ENCODE results near the gene DNALI1.

DNALI1 gene

GRCh38 chr1:37561133-37562132 is 4.7 kb downstream of the DNALI1 start:
- TF ChIP-seq CTCF (IDR thresholded peaks at IDR 0.05), result no peak
- Histone ChIP-seq H2AFZ (no peak overlapping the region), H3K79me2 (no peaks in the 10 kb centered on the region), H3K4me2 (ENCODE audit: low read length) (no peak overlapping the region), H3K36me3 (ENCODE audit: control insufficient read depth, insufficient read depth, low read length) (no peaks in the 10 kb centered on the region), H3K4me3 (ENCODE audit: low read depth, low read length) (no peak overlapping the region), H3K27ac (no peak overlapping the region), H3K9ac (no peak overlapping the region), H3K9me3 (ENCODE audit: control insufficient read depth, low read length) (no peaks in the 10 kb centered on the region), H3K4me1 (peaks cover 2% of the 10 kb centered on the region), H3K27me3 (ENCODE audit: control insufficient read depth, insufficient read depth, low read length) (no peaks in the 10 kb centered on the region)

GRCh38 chr1:37562984-37563383 is 6.2 kb downstream of the DNALI1 start:
- no peaks in the 10 kb centered on the region for H3K79me2 ChIP-seq

GRCh38 chr1:37564892-37565291 is 8.2 kb downstream of the DNALI1 start:
- H3K4me1 ChIP-seq, result no peaks in the 10 kb centered on the region
- no peak overlapping the region for H2AFZ ChIP-seq
- no peak overlapping the region for H3K27ac ChIP-seq
- no peaks in the 10 kb centered on the region for H3K9me3 ChIP-seq (ENCODE audit: control insufficient read depth, low read length)
- TF ChIP-seq CTCF (IDR thresholded peaks at IDR 0.05), result no peak
- no peak overlapping the region for H3K4me3 ChIP-seq (ENCODE audit: low read depth, low read length)
- H3K79me2 ChIP-seq, result no peaks in the 10 kb centered on the region
- H3K36me3 ChIP-seq (ENCODE audit: control insufficient read depth, insufficient read depth, low read length), result no peaks in the 10 kb centered on the region
- no peak overlapping the region for H3K9ac ChIP-seq
- H3K4me2 ChIP-seq (ENCODE audit: low read length), result no peak overlapping the region
- no peaks in the 10 kb centered on the region for H3K27me3 ChIP-seq (ENCODE audit: control insufficient read depth, insufficient read depth, low read length)

More at GRCh38 chr1:37562984-37563383, 6.2 kb downstream of the DNALI1 start:
- Histone ChIP-seq H2AFZ (no peak overlapping the region), H3K4me1 (no peaks in the 10 kb centered on the region), H3K9ac (no peak overlapping the region), H3K4me2 (ENCODE audit: low read length) (no peak overlapping the region), H3K36me3 (ENCODE audit: control insufficient read depth, insufficient read depth, low read length) (no peaks in the 10 kb centered on the region), H3K9me3 (ENCODE audit: control insufficient read depth, low read length) (no peaks in the 10 kb centered on the region), H3K27ac (no peak overlapping the region), H3K27me3 (ENCODE audit: control insufficient read depth, insufficient read depth, low read length) (no peaks in the 10 kb centered on the region), H3K4me3 (ENCODE audit: low read depth, low read length) (no peak overlapping the region)
- TF ChIP-seq CTCF (IDR thresholded peaks at IDR 0.05), result no peak

- Histone ChIP-seq H2AFZ (no peak overlapping the region), H3K4me1 (no peaks in the 10 kb centered on the region), H3K36me3 (ENCODE audit: control insufficient read depth, insufficient read depth, low read length) (no peaks in the 10 kb centered on the region), H3K9me3 (ENCODE audit: control insufficient read depth, low read length) (no peaks in the 10 kb centered on the region), H3K79me2 (no peaks in the 10 kb centered on the region), H3K4me3 (ENCODE audit: low read depth, low read length) (no peak overlapping the region), H3K4me2 (ENCODE audit: low read length) (no peak overlapping the region), H3K27ac (no peak overlapping the region), H3K9ac (no peak overlapping the region), H3K27me3 (ENCODE audit: control insufficient read depth, insufficient read depth, low read length) (no peaks in the 10 kb centered on the region)
- TF ChIP-seq CTCF (IDR thresholded peaks at IDR 0.05), result no peak
Measured at GRCh38 chr1:37567023-37567422, 10.3 kb downstream of the DNALI1 start.

All from parathyroid adenoma (tissue), 2 donors.